RKO (cell line): Measurements from ENCODE around the gene ABCA9.
"Not testable (repeated sequence)": the region's sequence is repeated elsewhere in the genome, so short reads cannot be mapped to it uniquely, and the experiment has no call there.

Experiments used
- DNase-seq: peaks from one replicate; pipeline ENCODE4 v3.0.0-alpha.2; 2016; ENCODE audit warnings: low spot score

ABCA9 gene

DNA sequence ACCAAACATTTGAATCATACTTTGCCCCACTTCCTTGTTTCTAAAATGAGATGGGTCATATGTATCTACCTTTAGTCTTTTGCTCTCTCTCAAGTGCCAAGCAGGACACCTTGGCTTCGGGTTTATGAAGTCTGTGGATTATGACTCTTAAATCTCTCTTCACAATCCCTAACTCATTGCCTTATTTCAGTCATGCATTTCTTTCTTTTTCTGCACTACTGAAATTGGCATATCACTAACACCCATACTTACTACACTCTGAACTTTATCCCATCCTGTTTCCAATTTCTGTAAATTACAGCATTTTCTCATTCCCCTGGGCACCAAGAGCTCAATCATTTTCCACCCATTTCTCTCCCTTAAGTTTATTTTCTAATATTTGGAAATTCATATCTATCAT lies 42.0 kb downstream of the ABCA9 start:
- no peak for DNase-seq

DNA sequence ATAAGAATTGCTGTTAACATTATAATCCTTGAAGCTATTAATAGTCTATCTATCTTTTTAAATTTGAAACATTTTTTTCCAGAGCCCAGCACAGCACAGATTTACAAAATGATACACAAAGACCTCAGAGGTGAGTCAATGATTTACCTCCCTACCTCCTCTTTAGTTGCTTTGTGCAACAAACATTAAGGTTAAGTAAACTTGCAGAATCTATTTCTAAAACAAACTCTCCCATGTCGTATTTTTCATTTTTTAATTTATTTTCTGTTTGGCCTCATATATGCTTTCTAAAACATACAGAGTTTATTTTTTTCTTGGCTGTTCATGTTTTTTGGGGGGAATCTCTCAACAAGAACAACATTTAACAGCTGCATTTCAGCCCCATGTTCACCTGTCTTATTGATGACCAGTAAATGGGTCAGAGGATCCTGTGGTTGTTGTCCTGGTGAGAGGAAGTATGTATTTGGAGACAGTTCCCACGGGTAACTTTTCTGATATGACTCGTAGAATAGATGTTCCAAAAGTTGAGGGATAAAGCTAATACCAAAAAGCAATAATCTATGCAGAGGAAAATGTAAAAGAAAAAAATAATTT lies 42.6 kb downstream of the ABCA9 start:
- DNase-seq = no peak

DNA sequence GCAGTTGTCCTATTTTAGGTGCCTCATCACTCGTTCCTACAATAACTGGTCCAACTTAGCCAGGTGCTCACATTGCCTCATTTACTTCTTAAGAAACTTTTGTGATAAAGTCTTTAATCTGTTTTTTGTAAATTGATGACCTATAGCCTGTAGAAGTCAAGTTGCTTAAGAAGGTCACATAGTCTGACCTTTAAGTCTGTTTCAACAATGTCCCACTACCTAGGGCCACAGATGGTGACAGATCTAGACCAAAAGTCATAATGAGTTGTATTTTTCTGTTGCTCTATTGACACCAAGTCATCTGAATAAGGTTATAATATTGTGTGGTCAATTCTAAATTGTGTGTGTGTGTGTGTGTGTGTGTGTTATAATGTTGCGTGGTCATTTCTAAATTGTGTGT lies 45.1 kb downstream of the ABCA9 start:
- no peak for DNase-seq

DNA sequence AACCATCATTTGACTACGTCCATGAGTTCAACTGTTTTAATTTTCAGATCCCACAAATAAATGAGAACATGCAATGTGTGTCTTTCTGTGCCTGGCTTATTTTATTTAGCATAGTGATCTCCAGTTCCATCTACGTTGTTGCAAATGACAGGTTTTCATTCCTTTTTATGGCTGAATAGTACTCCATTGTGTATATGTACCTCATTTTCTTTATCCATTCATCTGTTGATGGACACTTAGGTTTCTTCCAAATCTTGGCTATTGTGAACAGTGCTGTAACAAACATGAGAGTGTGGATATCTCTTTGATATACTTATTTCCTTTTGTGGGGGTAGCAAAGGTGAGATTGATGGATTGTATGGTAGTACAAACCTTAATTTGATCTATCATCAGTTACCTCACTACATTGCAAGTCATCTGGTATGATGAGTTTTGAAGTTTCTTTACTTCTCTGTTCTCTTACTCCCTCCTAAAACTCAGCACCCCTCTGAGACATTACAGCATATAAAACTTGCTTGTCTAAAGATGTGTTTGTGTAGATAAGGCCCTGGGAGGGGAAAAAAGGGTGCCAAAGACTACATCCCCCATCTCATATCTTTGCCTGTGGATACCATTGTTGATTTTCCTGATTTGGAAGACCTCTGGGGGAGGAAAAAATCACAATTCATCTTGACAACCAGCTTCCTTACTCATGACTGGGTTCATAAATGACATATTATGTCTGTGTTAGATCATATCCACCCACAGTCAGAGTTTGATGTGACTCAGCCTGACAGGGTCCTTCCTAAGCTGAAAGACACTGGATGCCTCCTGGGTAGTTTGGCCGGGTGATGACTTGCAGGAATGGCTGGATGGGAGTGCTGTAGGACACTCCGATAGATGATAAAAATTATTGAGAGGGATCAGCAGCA lies 47.6 kb downstream of the ABCA9 start:
- peak; percentile 55 for DNase-seq

DNA sequence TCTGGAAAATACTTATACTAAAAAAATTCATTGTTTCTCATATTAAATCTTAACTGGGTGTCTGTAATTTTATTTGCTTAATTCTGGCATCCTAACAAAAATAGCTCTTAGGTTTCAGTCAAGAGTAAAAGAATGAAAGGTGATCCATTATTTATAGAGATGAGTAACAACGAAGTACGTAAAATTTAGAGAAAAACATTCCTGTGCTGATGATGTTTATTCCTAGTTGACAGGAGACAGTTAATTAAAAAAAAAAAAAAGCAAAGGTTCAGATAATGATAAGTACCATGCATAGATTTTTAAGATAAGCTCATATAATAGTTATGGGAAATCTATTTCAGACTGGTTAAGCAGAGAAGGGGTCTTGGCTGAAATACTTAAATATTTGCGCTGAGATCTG lies 50.8 kb downstream of the ABCA9 start:
- no peak for DNase-seq

DNA sequence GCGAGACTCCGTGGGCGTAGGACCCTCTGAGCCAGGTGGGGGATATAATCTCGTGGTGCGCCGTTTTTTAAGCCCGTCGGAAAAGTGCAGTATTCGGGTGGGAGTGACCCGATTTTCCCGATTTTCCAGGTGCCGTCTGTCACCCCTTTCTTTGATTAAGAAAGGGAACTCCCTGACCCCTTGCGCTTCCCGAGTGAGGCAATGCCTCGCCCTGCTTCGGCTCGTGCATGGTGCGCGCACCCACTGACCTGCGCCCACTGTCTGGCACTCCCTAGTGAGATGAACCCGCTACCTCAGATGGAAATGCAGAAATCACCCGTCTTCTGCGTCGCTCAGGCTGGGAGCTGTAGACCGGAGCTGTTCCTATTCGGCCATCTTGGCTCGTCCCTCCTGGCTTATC lies 56.0 kb downstream of the ABCA9 start:
- not testable (repeated sequence) for DNase-seq

DNA sequence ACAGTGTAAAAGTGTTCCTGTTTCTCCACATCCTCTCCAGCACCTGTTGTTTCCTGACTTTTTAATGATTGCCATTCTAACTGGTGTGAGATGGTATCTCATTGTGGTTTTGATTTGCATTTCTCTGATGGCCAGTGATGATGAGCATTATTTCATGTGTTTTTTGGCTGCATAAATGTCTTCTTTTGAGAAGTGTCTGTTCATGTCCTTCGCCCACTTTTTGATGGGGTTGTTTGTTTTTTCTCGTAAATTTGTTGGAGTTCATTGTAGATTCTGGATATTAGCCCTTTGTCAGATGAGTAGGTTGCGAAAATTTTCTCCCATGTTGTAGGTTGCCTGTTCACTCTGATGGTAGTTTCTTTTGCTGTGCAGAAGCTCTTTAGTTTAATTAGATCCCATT lies 61.0 kb downstream of the ABCA9 start:
- not testable (repeated sequence) for DNase-seq

DNA sequence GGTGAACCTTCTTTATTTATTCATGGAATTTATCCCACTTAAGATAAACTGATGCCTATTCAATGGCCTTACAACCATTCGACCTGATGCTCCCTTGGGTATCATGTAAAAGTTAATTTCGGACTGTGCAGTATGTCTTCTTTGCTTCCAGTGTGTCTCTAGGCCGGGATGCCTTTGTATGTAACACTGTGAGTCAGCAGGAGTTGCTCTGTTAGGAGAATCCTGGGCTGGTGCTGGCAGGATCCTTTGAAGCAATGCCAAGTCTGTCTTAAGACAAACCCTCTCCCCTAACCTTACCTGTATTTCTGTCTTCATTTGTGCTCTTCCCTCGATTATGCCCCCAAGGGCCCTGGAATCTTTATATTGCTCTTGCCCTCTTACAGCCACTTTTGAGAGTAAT lies 67.6 kb downstream of the ABCA9 start:
- DNase-seq = peak; percentile 3

DNA sequence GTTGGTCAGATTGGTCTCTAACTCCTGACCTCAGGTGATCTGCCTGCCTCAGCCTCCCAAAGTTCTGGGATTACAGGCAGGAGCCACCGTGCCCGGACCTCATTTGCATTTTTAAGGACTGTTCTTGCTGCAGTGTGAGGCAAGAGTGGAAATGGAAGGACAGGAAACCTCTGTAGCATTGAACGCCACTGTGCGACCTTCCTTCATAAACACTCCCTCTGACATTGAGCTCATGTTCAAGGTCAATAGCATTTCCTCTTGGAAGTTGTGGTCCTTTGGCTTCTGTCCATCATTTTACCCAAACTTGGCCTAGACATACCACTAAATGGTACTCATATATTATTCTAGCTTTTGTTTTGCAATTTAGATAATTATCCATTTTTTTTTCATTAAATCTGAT lies 72.8 kb downstream of the ABCA9 start:
- no peak for DNase-seq

DNA sequence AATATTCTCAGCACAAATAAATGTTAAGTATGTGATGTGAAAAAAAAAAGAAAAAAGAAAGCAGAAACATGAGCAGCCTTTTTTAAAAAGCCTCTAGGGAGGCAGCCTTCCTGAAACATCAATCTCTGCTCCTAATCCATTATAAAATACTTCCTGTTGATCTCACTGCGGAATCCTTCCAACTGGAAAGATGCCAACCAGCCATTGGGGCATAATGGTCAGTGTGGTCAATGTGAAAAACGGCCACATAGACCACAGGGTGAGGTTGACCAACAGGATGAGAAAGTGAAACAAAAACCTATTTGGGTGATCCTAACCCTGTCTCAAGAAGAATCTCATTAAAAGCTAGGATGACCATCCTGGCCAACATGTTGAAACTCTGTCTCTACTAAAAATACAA lies 79.4 kb downstream of the ABCA9 start:
- DNase-seq = no peak

DNA sequence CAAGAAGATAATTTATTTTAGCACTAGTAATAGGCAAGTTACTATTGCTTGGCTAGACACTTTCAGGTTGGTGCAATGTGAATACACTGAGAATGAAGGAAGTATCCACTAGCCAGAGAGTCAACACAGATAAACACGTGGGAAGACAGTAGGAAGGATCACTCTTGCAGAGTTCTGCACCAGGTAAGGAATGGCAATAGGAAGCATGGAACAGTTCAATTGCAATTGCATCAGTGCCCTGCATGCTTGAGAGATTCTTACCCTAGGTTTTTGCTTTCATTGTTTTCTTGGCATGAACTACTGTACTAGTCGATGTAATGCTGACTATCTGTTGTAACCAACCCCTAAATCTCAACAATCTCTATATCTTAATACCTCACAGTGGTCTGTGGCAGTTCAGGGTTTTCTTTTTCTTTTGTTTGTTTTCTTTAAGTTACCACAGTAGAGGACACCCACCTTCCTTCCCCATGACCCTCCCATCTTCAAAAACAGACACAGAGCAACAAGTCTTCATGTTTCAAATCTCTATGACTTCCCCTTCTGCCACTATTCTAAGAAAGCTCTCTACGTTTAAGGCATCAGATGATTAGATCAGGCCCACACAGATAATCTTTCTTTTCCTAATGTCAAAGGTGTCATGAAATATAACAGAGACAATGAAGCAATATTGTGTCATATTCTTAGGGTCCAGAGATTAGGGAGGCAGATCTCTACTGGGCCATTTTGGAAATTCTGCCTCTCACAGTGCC lies 87.5 kb downstream of the ABCA9 start:
- DNase-seq = no peak

DNA sequence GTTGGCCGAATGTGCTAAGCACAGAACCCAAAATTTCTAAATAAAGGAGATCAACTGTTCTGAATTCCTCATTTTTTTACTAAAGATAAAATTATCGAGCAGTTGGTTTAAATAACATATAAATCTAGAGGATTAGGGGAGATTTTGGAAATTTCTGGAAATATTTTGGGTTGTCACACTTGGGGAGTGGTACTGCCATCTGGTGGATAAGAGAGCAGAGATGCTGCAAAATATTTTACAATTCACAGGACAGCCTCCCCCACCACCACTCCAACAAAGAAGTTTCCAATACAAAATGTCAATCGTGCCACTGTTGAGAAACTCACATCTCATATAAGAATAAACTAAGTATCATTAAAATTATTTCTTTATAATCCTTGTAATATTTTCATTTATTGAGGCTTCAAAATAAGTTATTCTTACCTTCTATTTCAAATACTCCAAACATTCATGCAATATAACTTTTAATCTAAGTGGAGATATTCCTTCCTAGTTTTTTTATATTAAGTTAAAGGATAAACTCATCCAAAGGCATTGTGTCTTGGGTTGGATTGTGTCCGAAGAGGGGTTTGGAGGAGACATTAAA lies 88.5 kb downstream of the ABCA9 start:
- DNase-seq = peak; percentile 30

DNA sequence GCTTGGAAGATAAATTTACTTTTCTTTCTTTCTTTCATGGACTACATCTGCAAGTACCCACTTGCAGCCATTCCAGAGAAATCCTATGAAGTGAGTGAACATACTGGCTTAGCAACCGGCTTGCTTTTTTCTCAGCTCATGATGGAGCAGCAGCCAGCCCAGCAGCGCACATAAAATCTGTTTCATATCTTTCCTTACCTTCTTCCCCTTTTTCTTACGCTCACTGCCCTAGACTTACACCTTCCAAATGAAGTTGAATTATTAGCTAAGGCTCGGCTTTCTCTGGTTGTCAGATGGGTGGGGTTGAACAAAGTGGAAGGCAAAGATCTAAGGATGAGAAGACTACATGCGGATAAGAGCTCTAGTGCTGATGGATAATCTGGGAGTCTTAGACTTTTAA lies 91.6 kb downstream of the ABCA9 start:
- DNase-seq = no peak

DNA sequence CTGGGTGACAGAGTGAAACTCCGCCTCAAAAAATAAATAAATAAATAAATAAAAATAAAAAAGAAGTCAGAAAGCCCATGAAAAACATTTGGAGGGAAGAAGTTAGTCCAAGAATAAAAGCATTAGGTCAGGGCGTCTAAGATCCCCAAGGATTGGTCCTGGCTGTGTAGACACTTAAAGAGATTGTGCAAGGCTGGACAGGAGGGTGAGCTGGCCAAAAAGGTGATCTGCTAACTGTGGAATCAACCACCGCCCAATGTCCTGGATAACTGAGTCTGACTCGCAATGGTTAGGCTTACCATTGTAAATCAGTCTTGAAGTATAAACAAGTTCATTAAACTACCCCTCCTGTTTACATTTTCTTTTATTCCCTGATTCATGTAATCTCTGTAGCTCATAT lies 96.8 kb downstream of the ABCA9 start:
- no peak for DNase-seq

DNA sequence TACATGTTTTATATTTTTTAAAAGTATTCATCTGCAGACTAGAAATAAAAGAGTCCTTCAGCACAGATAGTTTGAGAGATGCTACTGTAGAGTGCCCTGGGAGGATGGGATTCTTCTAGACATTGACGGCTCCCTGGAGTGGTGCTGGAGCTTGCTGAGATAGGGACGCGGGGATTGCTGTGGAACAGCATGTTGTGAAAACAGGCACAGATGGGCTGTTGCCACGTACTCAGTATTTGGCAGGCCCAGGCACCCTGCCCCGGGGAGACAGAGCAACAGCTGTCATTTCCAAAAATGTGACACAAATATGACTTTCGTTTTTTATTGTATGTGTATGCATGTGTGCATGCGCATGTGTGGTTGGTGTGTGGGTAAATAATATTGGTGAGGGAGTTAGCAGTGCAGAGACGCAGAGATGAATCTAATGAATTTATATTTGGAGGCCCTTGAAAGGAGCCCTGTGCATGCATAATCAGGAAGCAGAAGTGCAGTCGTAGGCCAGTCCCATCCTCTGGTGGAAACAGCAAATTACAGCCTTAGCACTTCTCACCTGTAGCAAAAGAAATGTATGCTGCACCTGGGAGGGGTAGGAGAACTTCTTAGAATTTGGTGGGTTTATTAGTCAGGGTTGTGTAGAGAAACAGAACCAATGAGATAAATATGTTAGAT lies 99.4 kb downstream of the ABCA9 start:
- no peak for DNase-seq

DNA sequence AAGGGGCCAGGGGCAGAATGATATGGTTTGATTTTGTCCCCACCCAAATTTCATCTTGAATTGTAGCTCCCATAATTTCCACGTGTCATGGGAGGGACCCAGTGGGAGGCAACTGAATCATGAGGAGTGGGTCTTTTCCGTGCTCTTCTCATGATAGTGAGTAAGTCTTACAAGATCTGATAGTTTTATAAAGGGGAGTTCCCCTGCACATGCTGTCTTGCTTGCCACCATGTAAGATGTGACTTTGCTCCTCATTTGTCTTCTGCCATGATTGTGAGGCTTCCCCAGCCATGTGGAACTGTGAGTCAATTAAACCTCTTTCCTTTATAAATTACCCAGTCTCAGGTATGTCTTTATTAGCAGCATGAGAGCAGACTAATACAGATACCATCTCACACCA lies 101.6 kb downstream of the ABCA9 start:
- DNase-seq = not testable (repeated sequence)

DNA sequence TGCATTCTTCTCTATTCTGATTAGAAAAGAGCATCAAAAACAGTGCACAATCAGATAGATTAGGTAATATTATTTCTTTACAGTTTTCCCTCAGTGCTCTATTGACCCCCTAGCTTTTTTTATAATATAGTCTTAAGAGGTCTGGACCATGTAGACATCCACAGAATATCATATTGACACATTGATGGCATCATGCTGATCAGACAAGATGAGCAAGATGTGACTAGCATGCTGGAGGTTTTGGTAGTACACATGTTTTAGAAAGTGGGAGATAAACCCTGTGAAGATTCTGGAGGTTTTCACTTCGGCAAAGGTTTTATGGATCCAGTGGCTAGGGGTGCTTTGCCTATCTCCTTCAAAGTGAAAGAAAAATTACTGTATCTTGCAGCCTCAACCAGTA lies 102.8 kb downstream of the ABCA9 start:
- no peak for DNase-seq

DNA sequence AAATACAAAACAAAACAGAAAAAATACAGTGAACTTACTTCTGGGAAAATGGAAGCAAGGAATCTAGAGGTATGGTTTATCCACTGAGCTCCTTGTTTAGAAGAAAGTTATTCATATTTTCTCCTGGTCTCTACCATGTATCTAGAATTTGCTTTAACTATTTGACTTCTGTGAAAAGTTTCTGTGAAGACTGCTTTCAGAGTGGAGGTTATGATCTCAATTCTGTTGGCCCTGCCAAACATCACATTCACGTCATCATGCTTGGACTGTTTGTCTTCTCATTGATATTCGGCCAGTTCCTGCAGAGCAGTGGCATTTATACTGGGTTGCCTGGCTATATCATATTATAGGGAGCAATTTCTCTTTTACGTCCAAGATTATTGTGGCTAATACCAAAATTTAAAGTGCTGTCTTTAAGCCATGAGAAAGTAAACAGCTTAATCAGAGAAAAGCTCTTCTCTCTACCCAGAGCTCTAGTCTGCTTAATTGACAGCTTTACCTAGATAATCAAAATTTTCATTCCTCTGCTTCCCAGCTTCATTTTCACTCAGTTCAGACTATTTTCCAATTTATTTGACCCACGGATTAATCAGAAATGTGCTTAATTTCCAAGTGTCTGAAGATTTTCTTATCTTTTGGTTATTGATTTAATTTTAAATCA lies 105.4 kb downstream of the ABCA9 start, which contains the start of gene ABCA8:
Gene ABCA8 (minus strand): TSS at position 212 of the 661 bp plus-strand sequence. CDS start 13,358 bp downstream, outside the sequence.
- no peak for DNase-seq

DNA sequence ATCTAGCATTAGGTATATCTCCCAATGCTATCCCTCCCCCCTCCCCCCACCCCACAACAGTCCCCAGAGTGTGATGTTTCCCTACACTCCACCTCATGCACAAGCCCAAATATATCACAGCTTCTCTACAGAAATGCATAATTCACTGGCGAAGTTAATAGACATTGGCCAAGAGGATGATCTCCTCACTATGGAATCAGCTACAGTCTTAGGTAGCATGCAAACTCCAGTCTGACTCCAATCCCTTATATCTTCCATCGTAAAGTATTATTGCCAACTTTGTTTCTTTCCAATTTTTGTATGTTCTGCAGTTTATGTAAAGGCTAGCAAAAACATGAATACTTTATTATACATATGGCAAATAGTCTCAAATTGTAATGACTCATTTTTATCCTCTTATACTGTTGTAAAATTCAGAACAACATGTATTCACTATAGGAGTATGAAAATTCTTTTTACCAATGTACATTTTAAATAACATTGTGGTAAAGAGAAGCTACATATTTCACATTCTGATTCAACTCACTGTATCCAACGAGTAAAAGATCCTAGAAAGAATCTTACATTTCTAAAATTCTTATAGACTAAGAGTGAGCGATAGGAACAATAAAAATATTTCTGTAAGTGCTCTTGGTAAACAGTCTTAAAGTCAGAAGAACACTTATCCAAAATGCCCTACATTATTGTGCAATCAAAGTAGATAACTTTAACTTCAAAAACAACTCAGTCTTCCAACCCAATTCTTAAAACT lies 106.4 kb downstream of the ABCA9 start:
- no peak for DNase-seq

DNA sequence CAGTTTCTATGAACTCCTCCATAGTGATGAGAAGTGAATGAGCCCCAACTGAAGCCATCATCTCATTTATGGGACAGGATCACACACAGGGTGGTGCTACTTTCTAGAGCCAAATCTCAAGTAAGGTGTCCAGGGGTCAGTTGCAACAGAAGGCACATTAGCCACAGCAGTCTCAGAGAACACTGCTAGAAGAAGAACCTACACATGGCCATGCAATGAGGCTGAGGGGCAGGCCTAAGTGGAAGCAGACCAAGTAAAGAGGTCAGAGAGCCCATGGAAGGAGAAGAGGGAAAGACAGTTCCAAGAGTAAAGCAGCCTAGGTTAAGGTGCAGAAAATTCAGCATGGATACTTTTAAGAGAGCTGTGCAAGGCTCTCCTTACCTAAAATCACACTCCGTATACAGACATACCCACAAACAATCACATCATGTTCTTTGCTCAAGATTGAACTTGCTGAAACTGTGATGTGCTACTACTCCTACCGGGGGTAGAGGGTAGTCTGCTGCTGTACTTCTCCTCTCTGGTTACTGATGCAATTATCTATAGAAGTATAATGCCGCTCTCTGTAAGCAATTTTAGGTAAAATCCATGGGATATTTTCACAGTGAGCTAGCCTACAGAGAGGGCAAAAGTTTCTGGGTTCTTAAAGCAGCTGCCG lies 107.3 kb downstream of the ABCA9 start:
- no peak for DNase-seq
